Keratinocyte (primary cell): ENCODE results near the gene STOX2.

ENCODE experiments used
- EZH2 ChIP-seq: IDR thresholded peaks from one replicate; pipeline ENCODE4 v1.6.1; 2012; ENCODE audit warnings: inconsistent platforms, mild to moderate bottlenecking, low read length, moderate library complexity
- TF ChIP-seq, protein P1 (sequence below), 3 experiments: IDR thresholded peaks in 1 of 3; conservative IDR thresholded peaks in 1 of 3; optimal IDR thresholded peaks in 1 of 3; 2 replicates in 2 of 3; 3 replicates in 1 of 3; pipeline versions ENCODE3 to v1.5.1; 2011; ENCODE audit warnings: low read length in 3 of 3, mild to moderate bottlenecking in 3 of 3, moderate library complexity in 2 of 3, control low read depth in 1 of 3, inconsistent platforms in 1 of 3; ENCODE audit not compliant: insufficient read depth in 2 of 3; ENCODE audit errors: extremely low read depth in 1 of 3

DNA sequence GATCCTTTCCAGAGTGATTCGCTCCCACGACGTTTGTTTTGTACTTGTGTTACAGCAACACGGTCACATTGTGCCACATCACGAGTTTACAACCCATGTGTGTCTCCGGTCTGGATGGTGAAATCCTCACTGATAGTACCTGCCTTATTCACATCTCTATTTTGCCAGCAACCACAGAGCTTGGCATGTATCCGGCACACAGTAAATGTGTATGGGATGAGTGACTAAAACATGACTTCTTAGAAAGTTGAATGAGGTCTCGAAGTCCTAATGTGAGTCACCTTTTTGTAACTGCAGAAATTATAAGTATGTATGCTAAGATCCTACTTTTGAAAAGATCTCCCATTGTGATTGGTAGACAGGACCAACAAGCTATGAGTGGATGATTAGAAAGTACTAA, 7.5 kb downstream of the STOX2 start:
- TF ChIP-seq, protein P1, sequence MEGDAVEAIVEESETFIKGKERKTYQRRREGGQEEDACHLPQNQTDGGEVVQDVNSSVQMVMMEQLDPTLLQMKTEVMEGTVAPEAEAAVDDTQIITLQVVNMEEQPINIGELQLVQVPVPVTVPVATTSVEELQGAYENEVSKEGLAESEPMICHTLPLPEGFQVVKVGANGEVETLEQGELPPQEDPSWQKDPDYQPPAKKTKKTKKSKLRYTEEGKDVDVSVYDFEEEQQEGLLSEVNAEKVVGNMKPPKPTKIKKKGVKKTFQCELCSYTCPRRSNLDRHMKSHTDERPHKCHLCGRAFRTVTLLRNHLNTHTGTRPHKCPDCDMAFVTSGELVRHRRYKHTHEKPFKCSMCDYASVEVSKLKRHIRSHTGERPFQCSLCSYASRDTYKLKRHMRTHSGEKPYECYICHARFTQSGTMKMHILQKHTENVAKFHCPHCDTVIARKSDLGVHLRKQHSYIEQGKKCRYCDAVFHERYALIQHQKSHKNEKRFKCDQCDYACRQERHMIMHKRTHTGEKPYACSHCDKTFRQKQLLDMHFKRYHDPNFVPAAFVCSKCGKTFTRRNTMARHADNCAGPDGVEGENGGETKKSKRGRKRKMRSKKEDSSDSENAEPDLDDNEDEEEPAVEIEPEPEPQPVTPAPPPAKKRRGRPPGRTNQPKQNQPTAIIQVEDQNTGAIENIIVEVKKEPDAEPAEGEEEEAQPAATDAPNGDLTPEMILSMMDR (optimal IDR thresholded peaks at IDR 0.05 in 1 of 3, IDR thresholded peaks at IDR 0.05 in 1 of 3, conservative IDR thresholded peaks at IDR 0.05 in 1 of 3; ENCODE audit: extremely low read depth in 1 of 3, insufficient read depth in 2 of 3, low read length in 3 of 3): no peak
- no peak for TF ChIP-seq EZH2
